Measurements from ENCODE around the gene UMAD1.

DNA sequence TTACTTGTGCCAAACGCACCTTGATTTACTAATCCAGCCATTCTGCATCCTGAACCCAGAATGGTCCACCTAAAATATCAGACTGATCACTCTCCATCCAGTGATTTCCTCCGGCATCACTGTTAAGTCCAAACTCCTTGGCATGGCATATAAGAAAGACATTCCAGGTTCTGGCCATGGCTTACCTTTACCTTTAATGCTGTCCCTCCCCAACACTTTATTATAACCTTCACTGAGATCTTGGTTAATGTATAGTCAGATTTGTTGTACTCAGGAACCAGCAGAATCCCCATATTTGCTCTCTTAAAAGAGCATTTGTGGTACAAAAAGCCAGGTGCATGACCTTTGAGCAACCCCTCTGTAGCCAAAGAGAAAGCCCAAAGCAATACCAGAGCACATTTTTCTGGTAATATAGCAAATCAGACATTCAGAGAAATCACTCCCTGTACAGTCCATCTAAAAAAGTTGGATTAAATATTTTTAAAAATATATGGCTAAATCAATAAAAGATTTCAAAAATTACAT lies 10.2 kb downstream of the UMAD1 start:
- TF ChIP-seq POLR2AphosphoS5 (IDR thresholded peaks at IDR 0.05), result no peak
- TF ChIP-seq EP300 (IDR thresholded peaks at IDR 0.05), result no peak

All from sigmoid colon (tissue), 4 donors.